LoVo (cell line): ENCODE results near the gene CAPZB.

ENCODE experiments used
- DNase-seq: peaks from one replicate; pipeline ENCODE4 v3.0.0-alpha.2; 2016; ENCODE audit warnings: low spot score

Gene CAPZB

GRCh38 chr1:19468397-19468956, 16.9 kb downstream of the CAPZB start:
- DNase-seq, result peak; percentile 74

- no peak for DNase-seq
These were observed 17.8 kb downstream of the CAPZB start for GRCh38 chr1:19467199-19468187.

- no peak for DNase-seq
These were observed 19.2 kb downstream of the CAPZB start for GRCh38 chr1:19466112-19466561.

- no peak for DNase-seq
These were observed 19.7 kb downstream of the CAPZB start for GRCh38 chr1:19465650-19466049.

GRCh38 chr1:19465123-19465522, 20.2 kb downstream of the CAPZB start:
- DNase-seq, result no peak

- DNase-seq, result no peak
These were observed 20.6 kb downstream of the CAPZB start for GRCh38 chr1:19464696-19465095.

- DNase-seq, result no peak
These were observed 21.9 kb downstream of the CAPZB start for GRCh38 chr1:19463504-19463803.

GRCh38 chr1:19462781-19463503, 22.4 kb downstream of the CAPZB start:
- no peak for DNase-seq

GRCh38 chr1:19461220-19461554, 24.2 kb downstream of the CAPZB start:
- no peak for DNase-seq

GRCh38 chr1:19460535-19461219, 24.7 kb downstream of the CAPZB start:
- DNase-seq, result no peak

- no peak for DNase-seq
These were observed 26.4 kb downstream of the CAPZB start for GRCh38 chr1:19458815-19459417.

GRCh38 chr1:19457607-19458006, 27.7 kb downstream of the CAPZB start:
- no peak for DNase-seq

- no peak for DNase-seq
These were observed 28.3 kb downstream of the CAPZB start for GRCh38 chr1:19456968-19457441.

GRCh38 chr1:19455353-19455752, 30.0 kb downstream of the CAPZB start:
- no peak for DNase-seq

- no peak for DNase-seq
These were observed 30.8 kb downstream of the CAPZB start for GRCh38 chr1:19454265-19455146.

- no peak for DNase-seq
These were observed 31.6 kb downstream of the CAPZB start for GRCh38 chr1:19453741-19454201.

GRCh38 chr1:19452221-19452663, 33.1 kb downstream of the CAPZB start:
- no peak for DNase-seq

- DNase-seq, result peak; percentile 49
These were observed 34.4 kb downstream of the CAPZB start for GRCh38 chr1:19450811-19451515.

GRCh38 chr1:19449454-19450228, 35.7 kb downstream of the CAPZB start:
- no peak for DNase-seq
